Measurements from ENCODE around the gene LOX. TPM values are rescaled to one million over a fixed set of nuclear protein-coding genes. Genes with fewer than 3 reads are reported as not detected.

The LOX gene
- total RNA-seq, 1 donor from 2014 or later: 1,150 TPM

DNA sequence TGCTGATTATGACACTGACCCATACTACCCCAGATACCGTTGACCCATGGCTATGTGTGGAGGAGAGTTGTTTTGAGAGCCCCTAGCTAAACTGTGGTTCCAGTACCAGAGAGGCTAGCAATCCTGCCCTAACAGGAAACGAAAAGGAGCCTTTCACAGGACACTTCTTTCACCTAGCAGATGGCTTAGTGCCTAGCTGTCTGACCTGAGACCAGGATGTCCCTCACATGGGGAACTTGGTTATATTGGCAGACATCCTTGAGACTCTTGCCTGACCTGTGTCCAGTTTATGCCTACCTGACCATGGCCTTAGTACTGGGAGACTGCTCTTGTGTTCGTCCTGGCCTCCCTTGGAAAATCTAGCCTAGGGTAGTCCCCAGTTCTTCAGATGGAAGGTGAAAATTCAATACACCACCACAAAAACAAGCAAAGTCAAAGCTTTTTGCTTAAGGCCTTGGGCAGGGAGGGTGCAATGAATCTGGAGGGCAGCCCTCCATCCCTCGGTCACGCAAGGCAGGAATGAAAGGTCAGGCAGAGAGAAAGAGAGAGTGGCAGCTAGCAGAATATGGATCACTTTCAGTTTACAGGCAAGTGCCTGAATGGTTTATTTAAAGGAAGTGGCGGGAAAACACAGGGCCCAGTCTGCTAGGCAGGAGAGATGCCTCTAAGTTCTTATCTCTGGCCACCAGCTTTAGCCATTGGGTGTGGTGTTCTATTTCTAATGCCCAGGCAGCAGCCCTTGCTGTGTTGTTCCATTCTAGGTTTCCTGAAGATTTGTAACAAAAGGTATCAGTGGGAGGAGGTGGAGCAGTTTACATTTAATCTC is 34.9 kb upstream of the LOX start:
- H3K9ac ChIP-seq (ENCODE audit: low read length): no peak overlapping the region
- FAIRE-seq (no peak), DNase-seq (ENCODE audit: low read depth) (no peak)
- no peaks in the 10 kb centered on the region for H3K4me1 Mint-ChIP-seq (ENCODE audit: low read depth, unreplicated experiment)
- H3K27ac ChIP-seq (ENCODE audit: low read depth, low read length): no peak overlapping the region
- no peaks in the 10 kb centered on the region for H3K27me3 ChIP-seq (ENCODE audit: insufficient read depth, low read length)
- H3K27me3 Mint-ChIP-seq (ENCODE audit: low read depth, unreplicated experiment): no peaks in the 10 kb centered on the region
- no peak overlapping the region for H3K4me3 ChIP-seq (ENCODE audit: insufficient read depth, low read depth, low read length)
- H3K36me3 Mint-ChIP-seq (ENCODE audit: low read depth, unreplicated experiment): no peaks in the 10 kb centered on the region
- no peaks in the 10 kb centered on the region for H3K36me3 ChIP-seq (ENCODE audit: insufficient read depth, low read length)
- no peak overlapping the region for H3K4me3 Mint-ChIP-seq (ENCODE audit: unreplicated experiment)
- no peak for TF ChIP-seq EZH2 (IDR thresholded peaks at IDR 0.05; ENCODE audit: insufficient read depth, low read length)
- TF ChIP-seq, protein P1, sequence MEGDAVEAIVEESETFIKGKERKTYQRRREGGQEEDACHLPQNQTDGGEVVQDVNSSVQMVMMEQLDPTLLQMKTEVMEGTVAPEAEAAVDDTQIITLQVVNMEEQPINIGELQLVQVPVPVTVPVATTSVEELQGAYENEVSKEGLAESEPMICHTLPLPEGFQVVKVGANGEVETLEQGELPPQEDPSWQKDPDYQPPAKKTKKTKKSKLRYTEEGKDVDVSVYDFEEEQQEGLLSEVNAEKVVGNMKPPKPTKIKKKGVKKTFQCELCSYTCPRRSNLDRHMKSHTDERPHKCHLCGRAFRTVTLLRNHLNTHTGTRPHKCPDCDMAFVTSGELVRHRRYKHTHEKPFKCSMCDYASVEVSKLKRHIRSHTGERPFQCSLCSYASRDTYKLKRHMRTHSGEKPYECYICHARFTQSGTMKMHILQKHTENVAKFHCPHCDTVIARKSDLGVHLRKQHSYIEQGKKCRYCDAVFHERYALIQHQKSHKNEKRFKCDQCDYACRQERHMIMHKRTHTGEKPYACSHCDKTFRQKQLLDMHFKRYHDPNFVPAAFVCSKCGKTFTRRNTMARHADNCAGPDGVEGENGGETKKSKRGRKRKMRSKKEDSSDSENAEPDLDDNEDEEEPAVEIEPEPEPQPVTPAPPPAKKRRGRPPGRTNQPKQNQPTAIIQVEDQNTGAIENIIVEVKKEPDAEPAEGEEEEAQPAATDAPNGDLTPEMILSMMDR (IDR thresholded peaks at IDR 0.05; ENCODE audit: insufficient read depth, low read depth, low read length): no peak
- H3K4me2 ChIP-seq (ENCODE audit: low read length): no peak overlapping the region
- H3K9me3 ChIP-seq (ENCODE audit: insufficient read depth, low read depth, low read length): no peaks in the 10 kb centered on the region
- no peaks in the 10 kb centered on the region for H4K20me1 ChIP-seq (ENCODE audit: insufficient read depth, low read length)
- H2AFZ ChIP-seq (ENCODE audit: low read depth, low read length): no peak overlapping the region
- no peak overlapping the region for H3K27ac Mint-ChIP-seq (ENCODE audit: unreplicated experiment)
- H3K79me2 ChIP-seq (ENCODE audit: insufficient read depth, low read length): no peaks in the 10 kb centered on the region
- H3K4me1 ChIP-seq (ENCODE audit: insufficient read depth, low read length): no peaks in the 10 kb centered on the region
- no peaks in the 10 kb centered on the region for H3K9me3 Mint-ChIP-seq (ENCODE audit: unreplicated experiment)

DNA sequence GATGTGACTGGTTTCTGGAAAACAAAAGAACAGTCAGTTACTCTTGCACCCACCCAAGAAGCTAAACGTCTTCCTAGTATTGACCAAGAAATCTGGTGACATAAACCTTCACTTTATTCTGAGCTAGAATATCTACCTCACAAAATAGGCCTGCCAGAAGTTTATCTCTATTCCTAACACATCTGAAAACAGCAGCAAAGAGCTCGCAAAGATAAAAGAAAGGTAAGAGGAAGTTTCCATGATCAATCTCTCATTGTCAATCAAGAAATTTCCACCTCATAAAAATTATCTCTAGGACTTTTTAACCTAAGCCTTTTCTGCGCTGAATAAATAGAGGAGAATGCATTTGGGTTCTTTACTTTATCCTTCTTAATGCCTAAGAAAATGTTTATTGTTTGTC is 34.0 kb upstream of the LOX start:
- Histone ChIP-seq H3K4me2 (ENCODE audit: low read length) (no peak overlapping the region), H3K4me1 (ENCODE audit: insufficient read depth, low read length) (no peaks in the 10 kb centered on the region), H3K36me3 (ENCODE audit: insufficient read depth, low read length) (no peaks in the 10 kb centered on the region), H4K20me1 (ENCODE audit: insufficient read depth, low read length) (no peaks in the 10 kb centered on the region), H2AFZ (ENCODE audit: low read depth, low read length) (no peak overlapping the region), H3K79me2 (ENCODE audit: insufficient read depth, low read length) (no peaks in the 10 kb centered on the region), H3K9me3 (ENCODE audit: insufficient read depth, low read depth, low read length) (no peaks in the 10 kb centered on the region), H3K27me3 (ENCODE audit: insufficient read depth, low read length) (no peaks in the 10 kb centered on the region), H3K27ac (ENCODE audit: low read depth, low read length) (no peak overlapping the region), H3K9ac (ENCODE audit: low read length) (no peak overlapping the region), H3K4me3 (ENCODE audit: insufficient read depth, low read depth, low read length) (no peak overlapping the region)
- Mint-ChIP-seq H3K4me3 (ENCODE audit: unreplicated experiment) (no peak overlapping the region), H3K4me1 (ENCODE audit: low read depth, unreplicated experiment) (peaks cover 1% of the 10 kb centered on the region), H3K36me3 (ENCODE audit: low read depth, unreplicated experiment) (no peaks in the 10 kb centered on the region), H3K27ac (ENCODE audit: unreplicated experiment) (no peak overlapping the region), H3K9me3 (ENCODE audit: unreplicated experiment) (no peaks in the 10 kb centered on the region), H3K27me3 (ENCODE audit: low read depth, unreplicated experiment) (no peaks in the 10 kb centered on the region)
- TF ChIP-seq, protein P1 (IDR thresholded peaks at IDR 0.05; ENCODE audit: insufficient read depth, low read depth, low read length): no peak
- no peak for TF ChIP-seq EZH2 (IDR thresholded peaks at IDR 0.05; ENCODE audit: insufficient read depth, low read length)
- no peak for DNase-seq (ENCODE audit: low read depth)
- no peak for FAIRE-seq

DNA sequence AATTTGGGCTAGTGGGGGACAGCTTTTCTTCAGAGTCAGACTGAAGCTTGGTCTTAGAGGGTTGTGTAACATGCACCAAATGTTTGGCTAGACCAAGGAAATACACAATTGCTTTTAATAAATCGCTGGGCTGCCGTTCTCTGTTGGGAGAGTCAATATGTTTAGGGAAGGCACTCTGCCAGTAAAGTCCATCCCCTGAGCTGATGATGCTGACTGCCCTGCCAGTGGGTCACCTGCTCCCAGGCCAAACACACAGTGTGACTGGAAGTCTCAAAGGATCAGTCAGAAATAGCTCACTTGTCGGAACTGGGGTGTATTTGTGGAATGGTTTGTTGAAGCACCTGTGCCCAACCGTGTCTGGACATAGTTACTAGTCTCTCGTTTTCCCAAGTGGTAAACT is 33.4 kb upstream of the LOX start:
- DNase-seq (ENCODE audit: low read depth) (no peak), FAIRE-seq (no peak)
- no peaks in the 10 kb centered on the region for H4K20me1 ChIP-seq (ENCODE audit: insufficient read depth, low read length)
- peaks cover 4% of the 10 kb centered on the region for H3K4me1 Mint-ChIP-seq (ENCODE audit: low read depth, unreplicated experiment)
- H3K9ac ChIP-seq (ENCODE audit: low read length): no peak overlapping the region
- H3K4me1 ChIP-seq (ENCODE audit: insufficient read depth, low read length): no peaks in the 10 kb centered on the region
- H3K27me3 Mint-ChIP-seq (ENCODE audit: low read depth, unreplicated experiment): no peaks in the 10 kb centered on the region
- H3K9me3 Mint-ChIP-seq (ENCODE audit: unreplicated experiment): no peaks in the 10 kb centered on the region
- H3K4me2 ChIP-seq (ENCODE audit: low read length): no peak overlapping the region
- H3K79me2 ChIP-seq (ENCODE audit: insufficient read depth, low read length): no peaks in the 10 kb centered on the region
- H3K36me3 ChIP-seq (ENCODE audit: insufficient read depth, low read length): no peaks in the 10 kb centered on the region
- no peak overlapping the region for H3K4me3 ChIP-seq (ENCODE audit: insufficient read depth, low read depth, low read length)
- no peaks in the 10 kb centered on the region for H3K9me3 ChIP-seq (ENCODE audit: insufficient read depth, low read depth, low read length)
- H2AFZ ChIP-seq (ENCODE audit: low read depth, low read length): no peak overlapping the region
- TF ChIP-seq, protein P1 (IDR thresholded peaks at IDR 0.05; ENCODE audit: insufficient read depth, low read depth, low read length): no peak
- no peak for TF ChIP-seq EZH2 (IDR thresholded peaks at IDR 0.05; ENCODE audit: insufficient read depth, low read length)
- no peak overlapping the region for H3K27ac ChIP-seq (ENCODE audit: low read depth, low read length)
- no peaks in the 10 kb centered on the region for H3K27me3 ChIP-seq (ENCODE audit: insufficient read depth, low read length)
- H3K4me3 Mint-ChIP-seq (ENCODE audit: unreplicated experiment): no peak overlapping the region
- H3K27ac Mint-ChIP-seq (ENCODE audit: unreplicated experiment): no peak overlapping the region
- no peaks in the 10 kb centered on the region for H3K36me3 Mint-ChIP-seq (ENCODE audit: low read depth, unreplicated experiment)

Data from astrocyte (in vitro differentiated cells and primary cell).